GM06990 (cell line): ENCODE measurements around the gene PPP1R13B.

ENCODE experiments used
- DNase-seq: peaks from one replicate; pipeline ENCODE4 v3.0.0-alpha.2; 2011; ENCODE audit not compliant: insufficient read length; ENCODE audit errors: extremely low read depth
- H3K27me3 ChIP-seq: replicated peaks from 2 replicates; pipeline ENCODE4 v1.6.0; 2011; ENCODE audit warnings: low read length; ENCODE audit not compliant: control insufficient read depth, insufficient read depth
- H3K36me3 ChIP-seq: 2 replicates; pipeline ENCODE4 v1.5.1; 2011; ENCODE audit warnings: low read length; ENCODE audit not compliant: control insufficient read depth, insufficient read depth
- H3K4me3 ChIP-seq: replicated peaks from 2 replicates; pipeline ENCODE4 v1.5.1; 2011; ENCODE audit warnings: low read depth, mild to moderate bottlenecking, control low read depth, low read length
- CTCF ChIP-seq: IDR thresholded peaks from 2 replicates; pipeline ENCODE4 v1.5.1; 2011; ENCODE audit warnings: low read length, control low read depth, mild to moderate bottlenecking, inconsistent platforms; ENCODE audit not compliant: insufficient read depth, poor library complexity, severe bottlenecking

PPP1R13B gene

GRCh38 chr14:103878180-103878579 lies 30.8 kb upstream of the PPP1R13B start:
- H3K4me3 ChIP-seq, result no peak overlapping the region
- H3K36me3 ChIP-seq, result no peaks in the 10 kb centered on the region
- DNase-seq, result no peak
- no peaks in the 10 kb centered on the region; the same call in 1 of the 2 replicates for H3K27me3 ChIP-seq
- TF ChIP-seq CTCF, result no peak

GRCh38 chr14:103875010-103875409 lies 27.6 kb upstream of the PPP1R13B start:
- TF ChIP-seq CTCF, result no peak
- DNase-seq, result no peak

GRCh38 chr14:103872481-103873113 lies 25.2 kb upstream of the PPP1R13B start:
- Histone ChIP-seq H3K36me3 (no peaks in the 10 kb centered on the region), H3K4me3 (peak overlapping the region; percentile 73), H3K27me3 (no peaks in the 10 kb centered on the region)
- no peak for TF ChIP-seq CTCF
- DNase-seq, result no peak

More at GRCh38 chr14:103875010-103875409, 27.6 kb upstream of the PPP1R13B start:
- Histone ChIP-seq H3K4me3 (no peak overlapping the region), H3K27me3 (no peaks in the 10 kb centered on the region), H3K36me3 (no peaks in the 10 kb centered on the region)

- H3K36me3 ChIP-seq, result no peaks in the 10 kb centered on the region
- H3K27me3 ChIP-seq, result no peaks in the 10 kb centered on the region
- peak overlapping the region; percentile 73 for H3K4me3 ChIP-seq
- no peak for TF ChIP-seq CTCF
- peak; percentile 76 for DNase-seq
These were observed 24.5 kb upstream of the PPP1R13B start for GRCh38 chr14:103871596-103872480.

GRCh38 chr14:103870891-103871595 lies 23.7 kb upstream of the PPP1R13B start:
- Histone ChIP-seq H3K27me3 (no peaks in the 10 kb centered on the region), H3K4me3 (no peak overlapping the region), H3K36me3 (no peaks in the 10 kb centered on the region)
- DNase-seq, result no peak
- no peak for TF ChIP-seq CTCF
